Measurements from ENCODE around the gene ETV5. TPM values are rescaled to one million over a fixed set of nuclear protein-coding genes. Genes with fewer than 3 reads are reported as not detected.

The ETV5 gene
- polyA plus RNA-seq, 2 of the 4 experiments (the other 2 are of a cell fraction) = 20.5 to 54.7 TPM

GRCh38 chr3:186102687-186103086 is 6.2 kb downstream of the ETV5 start (continued):
- TF ChIP-seq HOXB13 (CRISPR knock-in tag; IDR thresholded peaks at IDR 0.05; ENCODE audit: low read depth) = no peak

GRCh38 chr3:186100398-186100797 is 8.5 kb downstream of the ETV5 start:
- TF ChIP-seq MAZ (IDR thresholded peaks at IDR 0.05; ENCODE audit: borderline replicate concordance, low read depth, low read length) = no peak
- TF ChIP-seq KDM1A (IDR thresholded peaks at IDR 0.05; ENCODE audit: low read depth) = no peak
- no peak for TF ChIP-seq ZNF302 (CRISPR knock-in tag; IDR thresholded peaks at IDR 0.05)
- no peak for TF ChIP-seq RAD21 (conservative IDR thresholded peaks at IDR 0.05 in 1 of 2, IDR thresholded peaks at IDR 0.05 in 1 of 2)
- no peak for TF ChIP-seq ESRRA (IDR thresholded peaks at IDR 0.05; ENCODE audit: borderline replicate concordance, low read length)
- no peak for TF ChIP-seq HOXA7 (CRISPR knock-in tag; IDR thresholded peaks at IDR 0.05)
- TF ChIP-seq JUN (IDR thresholded peaks at IDR 0.05) = no peak
- no peak for TF ChIP-seq RNF2 (IDR thresholded peaks at IDR 0.05; ENCODE audit: borderline replicate concordance, low read depth)
- no peak for TF ChIP-seq ZSCAN20 (CRISPR knock-in tag; IDR thresholded peaks at IDR 0.05)
- TF ChIP-seq EHF (CRISPR knock-in tag; IDR thresholded peaks at IDR 0.05) = no peak
- no peak for TF ChIP-seq NPAS2 (CRISPR knock-in tag; IDR thresholded peaks at IDR 0.05; ENCODE audit: borderline replicate concordance)
- TF ChIP-seq GATA3 (IDR thresholded peaks at IDR 0.05; ENCODE audit: borderline replicate concordance) = no peak
- no peak for TF ChIP-seq HMGXB4 (CRISPR knock-in tag; IDR thresholded peaks at IDR 0.05; ENCODE audit: borderline replicate concordance)
- no peak overlapping the region for H3K4me3 ChIP-seq
- DNase-seq (ENCODE audit: low read depth in 1 of 2, low spot score in 1 of 2) = no peak
- no peak overlapping the region for H3K27ac ChIP-seq
- no peak overlapping the region for H3K4me2 ChIP-seq
- WGBS (ENCODE audit: missing lambda C conversion rate) = 90% methylated on average over 3 of the region's 3 CpGs
- peaks cover 60% of the 10 kb centered on the region for H3K4me1 ChIP-seq
- FAIRE-seq = no peak
- no peaks in the 10 kb centered on the region for H3K9me3 ChIP-seq
- ChIA-PET POLR2A (no interaction called here), CTCF (no interaction called here)
- ATAC-seq = no peak

- no peak for ATAC-seq
- WGBS (ENCODE audit: missing lambda C conversion rate) = 63% methylated on average over 5 of the region's 5 CpGs
- no peak for DNase-seq (ENCODE audit: low read depth in 1 of 2, low spot score in 1 of 2)
- TF ChIP-seq RCOR1 (IDR thresholded peaks at IDR 0.05; ENCODE audit: low read depth, low read length) (no peak), BCL3 (IDR thresholded peaks at IDR 0.05) (no peak), CHD4 (IDR thresholded peaks at IDR 0.05; ENCODE audit: borderline replicate concordance) (no peak), CHD2 (IDR thresholded peaks at IDR 0.05; ENCODE audit: low read length, partially characterized antibody) (no peak), ATOH8 (CRISPR knock-in tag; IDR thresholded peaks at IDR 0.05; ENCODE audit: low read depth) (no peak), EHMT2 (IDR thresholded peaks at IDR 0.05; ENCODE audit: low read depth) (no peak)
- H3K9me3 ChIP-seq = no peaks in the 10 kb centered on the region
- peaks cover 48% of the 10 kb centered on the region for H3K4me1 ChIP-seq
- no peak for FAIRE-seq
- ChIA-PET CTCF (no interaction called here), POLR2A (interaction anchor here (3.5 kb wide), 1 partner anchor 9 kb away, joined by 29 read pairs; the partner anchor contains the start of gene ETV5)
- H3K4me3 ChIP-seq = no peak overlapping the region
- peak overlapping the region; percentile 63 to 87; a peak in 3 of 6 replicates for H3K27ac ChIP-seq
- H3K4me2 ChIP-seq = peak overlapping the region; percentile 85
Observed at GRCh38 chr3:186099178-186099577, 9.7 kb downstream of the ETV5 start.

All from A549 (cell line).